Measurements from ENCODE around the gene MEF2C.

DNA sequence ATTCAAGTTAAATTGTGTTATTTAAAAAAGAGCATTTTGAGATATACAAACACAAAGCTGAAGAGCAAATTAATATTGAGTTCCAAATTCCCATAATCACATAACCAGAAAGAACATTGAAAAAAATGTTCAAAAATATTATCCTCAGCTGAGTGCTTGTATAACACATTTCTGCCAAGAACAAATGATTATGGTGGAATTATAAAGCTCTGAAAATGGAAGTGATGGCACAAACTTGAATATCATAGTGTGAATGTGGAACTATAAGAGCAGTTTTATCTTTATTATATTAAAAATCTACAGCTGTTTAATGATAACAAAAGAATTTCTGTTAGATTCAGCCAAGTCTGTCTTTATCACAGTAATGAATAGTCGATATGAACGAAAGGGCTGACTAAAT lies 117.8 kb downstream of the MEF2C start:
- TF ChIP-seq, protein P1, sequence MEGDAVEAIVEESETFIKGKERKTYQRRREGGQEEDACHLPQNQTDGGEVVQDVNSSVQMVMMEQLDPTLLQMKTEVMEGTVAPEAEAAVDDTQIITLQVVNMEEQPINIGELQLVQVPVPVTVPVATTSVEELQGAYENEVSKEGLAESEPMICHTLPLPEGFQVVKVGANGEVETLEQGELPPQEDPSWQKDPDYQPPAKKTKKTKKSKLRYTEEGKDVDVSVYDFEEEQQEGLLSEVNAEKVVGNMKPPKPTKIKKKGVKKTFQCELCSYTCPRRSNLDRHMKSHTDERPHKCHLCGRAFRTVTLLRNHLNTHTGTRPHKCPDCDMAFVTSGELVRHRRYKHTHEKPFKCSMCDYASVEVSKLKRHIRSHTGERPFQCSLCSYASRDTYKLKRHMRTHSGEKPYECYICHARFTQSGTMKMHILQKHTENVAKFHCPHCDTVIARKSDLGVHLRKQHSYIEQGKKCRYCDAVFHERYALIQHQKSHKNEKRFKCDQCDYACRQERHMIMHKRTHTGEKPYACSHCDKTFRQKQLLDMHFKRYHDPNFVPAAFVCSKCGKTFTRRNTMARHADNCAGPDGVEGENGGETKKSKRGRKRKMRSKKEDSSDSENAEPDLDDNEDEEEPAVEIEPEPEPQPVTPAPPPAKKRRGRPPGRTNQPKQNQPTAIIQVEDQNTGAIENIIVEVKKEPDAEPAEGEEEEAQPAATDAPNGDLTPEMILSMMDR (IDR thresholded peaks at IDR 0.05) = no peak
- TF ChIP-seq POLR2A (IDR thresholded peaks at IDR 0.05) = no peak
